Loucy (cell line): ENCODE results near the gene PDILT.
"Not testable (repeated sequence)": the region's sequence is repeated elsewhere in the genome, so short reads cannot be mapped to it uniquely, and the experiment has no call there.

Experiments
- H2AFZ ChIP-seq: fragments of 200-600 bp; sonication (generic); 2 replicates; pipeline ENCODE4 v1.6.0; 2016; ENCODE audit warnings: antibody characterized with exemption, mild to moderate bottlenecking, low read length, moderate library complexity
- H3F3A ChIP-seq: fragments of 200-600 bp; 2 replicates; pipeline ENCODE4 v1.6.0; 2016; ENCODE audit warnings: antibody characterized with exemption, low read depth, mild to moderate bottlenecking
- H3K27me3 ChIP-seq: fragments of 200-600 bp; sonication (generic); 2 replicates; pipeline ENCODE4 v1.6.1; 2014; ENCODE audit warnings: low read length, mild to moderate bottlenecking; ENCODE audit not compliant: insufficient read depth, poor library complexity, severe bottlenecking
- H3K36me3 ChIP-seq: fragments of 200-600 bp; sonication (generic); 2 replicates; pipeline ENCODE4 v1.6.1; 2016; ENCODE audit warnings: low read length; ENCODE audit not compliant: insufficient read depth
- H3K4me1 ChIP-seq: fragments of 200-600 bp; sonication (generic); 2 replicates; pipeline ENCODE4 v1.5.1; 2014; ENCODE audit warnings: low read length, mild to moderate bottlenecking; ENCODE audit not compliant: insufficient read depth, poor library complexity, severe bottlenecking
- H3K4me2 ChIP-seq: fragments of 200-600 bp; sonication (generic); 2 replicates; pipeline ENCODE4 v1.6.0; 2014; ENCODE audit warnings: antibody characterized with exemption, low read length, low read depth, mild to moderate bottlenecking; ENCODE audit not compliant: poor library complexity, severe bottlenecking
- H3K4me3 ChIP-seq: fragments of 200-600 bp; sonication (generic); 2 replicates; pipeline ENCODE4 v1.5.1; 2014; ENCODE audit warnings: low read length, mild to moderate bottlenecking, mixed read lengths; ENCODE audit not compliant: poor library complexity, severe bottlenecking
- H3K79me2 ChIP-seq: fragments of 200-600 bp; sonication (generic); 2 replicates; pipeline ENCODE4 v1.6.1; 2014; ENCODE audit warnings: low read length; ENCODE audit not compliant: insufficient read depth
- H3K9ac ChIP-seq: fragments of 200-600 bp; sonication (generic); 2 replicates; pipeline ENCODE4 v1.6.0; 2014; ENCODE audit warnings: mild to moderate bottlenecking, low read depth, low read length, moderate library complexity; ENCODE audit not compliant: poor library complexity, severe bottlenecking
- H3K9me2 ChIP-seq: fragments of 200-600 bp; sonication (generic); replicated peaks from 2 replicates; pipeline ENCODE4 v1.6.1; 2016; ENCODE audit warnings: low read depth, low read length, mixed read lengths
- H3K9me3 ChIP-seq: fragments of 200-600 bp; sonication (generic); 2 replicates; pipeline ENCODE4 v1.6.1; 2014; ENCODE audit warnings: mild to moderate bottlenecking, antibody characterized with exemption, low read length, low read depth; ENCODE audit not compliant: insufficient read depth
- H4K20me1 ChIP-seq: fragments of 200-600 bp; sonication (generic); 2 replicates; pipeline ENCODE4 v1.6.0; 2014; ENCODE audit warnings: antibody characterized with exemption, low read length, mild to moderate bottlenecking; ENCODE audit not compliant: insufficient read depth, poor library complexity, severe bottlenecking
- EZH2phosphoT487 ChIP-seq: fragments of 200-600 bp; IDR thresholded peaks from 2 replicates; pipeline ENCODE4 v1.6.1; 2018; ENCODE audit warnings: antibody characterized with exemption, mild to moderate bottlenecking, moderate library complexity, borderline replicate concordance
- TF ChIP-seq, protein P1 (sequence below): fragments of 200-600 bp; sonication (generic); conservative IDR thresholded peaks from 2 replicates; pipeline ENCODE4 v1.5.1; 2014; ENCODE audit warnings: mild to moderate bottlenecking, antibody characterized with exemption, low read length

Gene PDILT

GRCh38 chr16:20314575-20314974, 90.0 kb downstream of the PDILT start:
- no peak overlapping the region for H3K9ac ChIP-seq
- H3K4me2 ChIP-seq, result no peak overlapping the region
- no peaks in the 10 kb centered on the region for H4K20me1 ChIP-seq
- no peaks in the 10 kb centered on the region for H3K9me2 ChIP-seq
- H3K79me2 ChIP-seq, result no peaks in the 10 kb centered on the region
- H3F3A ChIP-seq, result no peaks in the 10 kb centered on the region
- H2AFZ ChIP-seq, result no peak overlapping the region
- no peak overlapping the region for H3K4me3 ChIP-seq
- TF ChIP-seq, protein P1, sequence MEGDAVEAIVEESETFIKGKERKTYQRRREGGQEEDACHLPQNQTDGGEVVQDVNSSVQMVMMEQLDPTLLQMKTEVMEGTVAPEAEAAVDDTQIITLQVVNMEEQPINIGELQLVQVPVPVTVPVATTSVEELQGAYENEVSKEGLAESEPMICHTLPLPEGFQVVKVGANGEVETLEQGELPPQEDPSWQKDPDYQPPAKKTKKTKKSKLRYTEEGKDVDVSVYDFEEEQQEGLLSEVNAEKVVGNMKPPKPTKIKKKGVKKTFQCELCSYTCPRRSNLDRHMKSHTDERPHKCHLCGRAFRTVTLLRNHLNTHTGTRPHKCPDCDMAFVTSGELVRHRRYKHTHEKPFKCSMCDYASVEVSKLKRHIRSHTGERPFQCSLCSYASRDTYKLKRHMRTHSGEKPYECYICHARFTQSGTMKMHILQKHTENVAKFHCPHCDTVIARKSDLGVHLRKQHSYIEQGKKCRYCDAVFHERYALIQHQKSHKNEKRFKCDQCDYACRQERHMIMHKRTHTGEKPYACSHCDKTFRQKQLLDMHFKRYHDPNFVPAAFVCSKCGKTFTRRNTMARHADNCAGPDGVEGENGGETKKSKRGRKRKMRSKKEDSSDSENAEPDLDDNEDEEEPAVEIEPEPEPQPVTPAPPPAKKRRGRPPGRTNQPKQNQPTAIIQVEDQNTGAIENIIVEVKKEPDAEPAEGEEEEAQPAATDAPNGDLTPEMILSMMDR, result no peak
- no peak for TF ChIP-seq EZH2phosphoT487
- H3K36me3 ChIP-seq, result no peaks in the 10 kb centered on the region
- H3K27me3 ChIP-seq, result no peaks in the 10 kb centered on the region
- H3K9me3 ChIP-seq, result 0 out of 2 replicates have a peak, but pooled peaks cover 3% of the 10 kb centered on the region
- no peaks in the 10 kb centered on the region for H3K4me1 ChIP-seq

- Histone ChIP-seq H3K9me3 (0 out of 2 replicates have a peak, but pooled peaks cover 3% of the 10 kb centered on the region), H3K9me2 (no peaks in the 10 kb centered on the region), H3K9ac (no peak overlapping the region), H3K27me3 (no peaks in the 10 kb centered on the region), H3F3A (no peaks in the 10 kb centered on the region), H3K79me2 (no peaks in the 10 kb centered on the region), H3K4me1 (no peaks in the 10 kb centered on the region), H2AFZ (no peak overlapping the region), H3K4me2 (no peak overlapping the region), H3K36me3 (no peaks in the 10 kb centered on the region), H3K4me3 (no peak overlapping the region), H4K20me1 (no peaks in the 10 kb centered on the region)
- no peak for TF ChIP-seq EZH2phosphoT487
Measured at GRCh38 chr16:20313741-20314140, 90.8 kb downstream of the PDILT start.

- H3K4me3 ChIP-seq, H3K9me2 ChIP-seq, H3K79me2 ChIP-seq, H2AFZ ChIP-seq, H3K9me3 ChIP-seq, H3K36me3 ChIP-seq, H3K9ac ChIP-seq, H3K4me2 ChIP-seq, H4K20me1 ChIP-seq, H3K4me1 ChIP-seq, H3F3A ChIP-seq, H3K27me3 ChIP-seq: not testable (repeated sequence)
Measured at GRCh38 chr16:20312536-20313095, 91.9 kb downstream of the PDILT start.

GRCh38 chr16:20311548-20311947, 93.0 kb downstream of the PDILT start:
- Histone ChIP-seq H3K36me3 (no peaks in the 10 kb centered on the region), H3F3A (no peaks in the 10 kb centered on the region), H4K20me1 (no peaks in the 10 kb centered on the region), H2AFZ (no peak overlapping the region), H3K9ac (no peak overlapping the region), H3K27me3 (no peaks in the 10 kb centered on the region), H3K79me2 (no peaks in the 10 kb centered on the region), H3K4me3 (no peak overlapping the region), H3K4me1 (no peaks in the 10 kb centered on the region), H3K9me3 (0 out of 2 replicates have a peak, but pooled peaks cover 3% of the 10 kb centered on the region), H3K9me2 (no peaks in the 10 kb centered on the region), H3K4me2 (no peak overlapping the region)
- TF ChIP-seq EZH2phosphoT487, result no peak
- TF ChIP-seq, protein P1, result no peak
